RWPE2 (cell line): Measurements from ENCODE around the gene PTGDR2.
"Not testable (repeated sequence)": the region's sequence is repeated elsewhere in the genome, so short reads cannot be mapped to it uniquely, and the experiment has no call there.

Source experiments
- ATAC-seq: fragments of 200-7000 bp; cut with Tn5 transposase; 3 replicates; pipeline ENCODE4 v1.9.1; 2021; ENCODE audit warnings: low read depth
- DNase-seq: peaks from one replicate; pipeline ENCODE4 v3.0.0-alpha.2; 2020; ENCODE audit warnings: low spot score
- H3K27ac ChIP-seq: fragments of 450-650 bp; 2 replicates; pipeline ENCODE4 v1.5.1; 2017; ENCODE audit warnings: mild to moderate bottlenecking; ENCODE audit not compliant: poor library complexity, severe bottlenecking
- H3K27me3 ChIP-seq: fragments of 250-450 bp; sonication (Bioruptor Pico); 2 replicates; pipeline ENCODE4 v1.5.1; 2021; ENCODE audit warnings: mild to moderate bottlenecking, moderate library complexity; ENCODE audit not compliant: insufficient read depth, poor library complexity, severe bottlenecking
- H3K36me3 ChIP-seq: fragments of 250-450 bp; sonication (Bioruptor Pico); 2 replicates; pipeline ENCODE4 v1.5.1; 2020; ENCODE audit warnings: low read depth, mild to moderate bottlenecking, moderate library complexity
- H3K4me1 ChIP-seq: fragments of 250-450 bp; sonication (Bioruptor Pico); 2 replicates; pipeline ENCODE4 v1.5.1; 2021; ENCODE audit warnings: mild to moderate bottlenecking, moderate library complexity; ENCODE audit not compliant: insufficient read depth, poor library complexity, severe bottlenecking
- H3K4me3 ChIP-seq: fragments of 250-450 bp; sonication (Bioruptor Pico); 2 replicates; pipeline ENCODE4 v1.5.1; 2021; ENCODE audit warnings: mild to moderate bottlenecking, moderate library complexity; ENCODE audit not compliant: severe bottlenecking
- H3K9me3 ChIP-seq: fragments of 250-450 bp; sonication (Bioruptor Pico); 2 replicates; pipeline ENCODE4 v1.5.1; 2021; ENCODE audit warnings: mild to moderate bottlenecking, moderate library complexity; ENCODE audit not compliant: severe bottlenecking
- TF ChIP-seq, protein P1 (sequence below): fragments of 450-650 bp; IDR thresholded peaks from one replicate; pipeline ENCODE4 v1.5.1; 2017; ENCODE audit warnings: mild to moderate bottlenecking, moderate library complexity; ENCODE audit not compliant: poor library complexity, severe bottlenecking

Gene PTGDR2

DNA sequence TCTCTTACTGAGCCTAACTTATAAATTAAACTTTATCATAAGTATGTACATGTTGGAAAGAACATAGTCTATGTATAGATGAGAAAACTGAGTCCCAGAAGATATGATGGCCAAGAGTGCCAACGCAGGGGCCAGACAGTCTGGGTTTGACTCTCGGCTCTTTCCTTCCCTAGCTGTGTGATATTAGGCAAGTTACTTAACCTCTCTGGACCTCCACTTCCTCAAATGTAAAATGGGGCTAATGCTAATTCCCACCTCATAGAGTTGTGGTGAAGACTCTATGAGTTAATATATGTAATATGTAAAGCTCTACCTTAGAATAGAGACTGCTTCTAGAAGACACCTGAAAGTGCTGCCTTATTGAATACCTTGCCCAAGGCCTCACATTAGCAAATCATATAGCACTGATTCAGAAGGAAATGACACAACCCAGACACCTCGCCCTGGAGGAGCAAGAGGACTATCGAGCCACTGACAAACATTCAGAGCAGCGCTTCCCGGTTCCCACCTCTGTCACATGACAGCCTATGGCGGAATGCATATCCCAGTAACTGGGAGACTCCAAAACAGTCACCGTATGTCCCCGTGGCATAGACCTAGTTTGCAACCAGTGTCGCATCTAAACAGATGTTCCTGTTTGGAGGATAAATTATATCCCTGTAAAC is 25.1 kb downstream of the PTGDR2 start:
- Histone ChIP-seq H3K4me3 (no peak overlapping the region), H3K9me3 (no peaks in the 10 kb centered on the region), H3K27me3 (no peaks in the 10 kb centered on the region), H3K27ac (no peak overlapping the region), H3K4me1 (peaks cover 4% of the 10 kb centered on the region), H3K36me3 (no peaks in the 10 kb centered on the region)
- ATAC-seq (peak; percentile 78), DNase-seq (no peak)
- TF ChIP-seq, protein P1, sequence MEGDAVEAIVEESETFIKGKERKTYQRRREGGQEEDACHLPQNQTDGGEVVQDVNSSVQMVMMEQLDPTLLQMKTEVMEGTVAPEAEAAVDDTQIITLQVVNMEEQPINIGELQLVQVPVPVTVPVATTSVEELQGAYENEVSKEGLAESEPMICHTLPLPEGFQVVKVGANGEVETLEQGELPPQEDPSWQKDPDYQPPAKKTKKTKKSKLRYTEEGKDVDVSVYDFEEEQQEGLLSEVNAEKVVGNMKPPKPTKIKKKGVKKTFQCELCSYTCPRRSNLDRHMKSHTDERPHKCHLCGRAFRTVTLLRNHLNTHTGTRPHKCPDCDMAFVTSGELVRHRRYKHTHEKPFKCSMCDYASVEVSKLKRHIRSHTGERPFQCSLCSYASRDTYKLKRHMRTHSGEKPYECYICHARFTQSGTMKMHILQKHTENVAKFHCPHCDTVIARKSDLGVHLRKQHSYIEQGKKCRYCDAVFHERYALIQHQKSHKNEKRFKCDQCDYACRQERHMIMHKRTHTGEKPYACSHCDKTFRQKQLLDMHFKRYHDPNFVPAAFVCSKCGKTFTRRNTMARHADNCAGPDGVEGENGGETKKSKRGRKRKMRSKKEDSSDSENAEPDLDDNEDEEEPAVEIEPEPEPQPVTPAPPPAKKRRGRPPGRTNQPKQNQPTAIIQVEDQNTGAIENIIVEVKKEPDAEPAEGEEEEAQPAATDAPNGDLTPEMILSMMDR = no peak

DNA sequence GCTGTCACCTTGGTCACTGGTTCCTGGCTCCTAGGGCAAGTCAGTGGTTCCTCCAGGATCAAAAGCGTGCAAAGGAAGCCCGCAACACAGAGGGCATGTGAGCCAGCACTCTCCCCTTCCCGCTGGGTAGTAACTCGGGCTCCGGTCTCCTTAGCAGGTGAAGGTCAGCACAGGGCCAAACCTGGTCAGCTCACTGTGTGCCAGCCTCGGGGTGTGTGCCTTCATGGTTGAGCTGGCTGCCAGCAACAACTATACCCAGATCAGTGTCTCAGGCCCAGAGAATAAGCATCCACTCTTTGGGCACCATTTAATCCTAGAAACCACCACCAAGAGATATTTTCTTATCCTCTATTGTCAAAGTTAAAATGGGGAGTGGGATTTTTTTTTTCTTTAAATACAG is 30.0 kb downstream of the PTGDR2 start:
- H3K4me1 ChIP-seq = no peaks in the 10 kb centered on the region
- H3K4me3 ChIP-seq = no peak overlapping the region
- no peaks in the 10 kb centered on the region for H3K9me3 ChIP-seq
- no peaks in the 10 kb centered on the region for H3K36me3 ChIP-seq
- no peak for DNase-seq
- no peak overlapping the region for H3K27ac ChIP-seq
- no peak for ATAC-seq
- TF ChIP-seq, protein P1 = no peak
- no peaks in the 10 kb centered on the region for H3K27me3 ChIP-seq

DNA sequence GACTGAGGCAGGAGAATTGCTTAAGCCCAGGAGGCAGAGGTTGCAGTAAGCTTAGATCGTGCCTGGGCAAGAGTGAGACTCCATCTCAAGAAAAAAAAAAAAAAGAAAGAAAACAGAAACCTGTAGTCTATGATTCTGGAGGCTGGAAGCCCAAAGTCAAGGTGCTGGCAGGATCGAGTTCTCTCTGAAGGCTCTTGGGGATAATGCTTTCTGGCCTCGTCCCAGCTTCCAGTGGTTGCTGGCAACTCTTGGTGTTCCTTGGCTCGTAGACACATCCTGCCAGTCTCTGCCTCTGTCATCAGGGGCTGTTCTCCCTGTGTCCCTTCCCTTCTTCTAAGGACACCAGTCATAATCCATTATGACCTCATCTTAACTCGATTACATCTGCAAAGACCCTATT is 30.6 kb downstream of the PTGDR2 start:
- H3K36me3 ChIP-seq = no peaks in the 10 kb centered on the region

DNA sequence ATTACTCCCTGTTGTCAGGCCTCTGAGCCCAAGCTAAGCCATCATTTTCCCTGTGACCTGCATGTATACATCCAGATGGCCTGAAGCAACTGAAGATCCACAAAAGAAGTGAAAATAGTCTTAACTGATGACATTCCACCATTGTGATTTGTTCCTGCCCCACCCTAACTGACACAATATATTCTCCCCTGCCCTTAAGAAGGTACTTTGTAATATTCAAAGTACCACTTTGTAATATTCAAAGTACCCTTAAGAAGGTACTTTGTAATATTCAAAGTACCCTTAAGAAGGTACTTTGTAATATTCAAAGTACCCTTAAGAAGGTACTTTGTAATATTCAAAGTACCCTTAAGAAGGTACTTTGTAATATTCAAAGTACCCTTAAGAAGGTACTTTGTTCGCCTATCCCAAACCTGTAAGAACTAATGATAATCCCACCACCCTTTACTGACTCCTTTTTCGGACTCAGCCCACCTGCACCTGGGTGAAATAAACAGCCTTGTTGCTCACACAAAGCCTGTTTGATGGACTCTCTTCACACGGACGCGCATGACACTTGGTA is 31.9 kb downstream of the PTGDR2 start:
- not testable (repeated sequence) for DNase-seq, H3K4me1 ChIP-seq, H3K36me3 ChIP-seq, H3K27me3 ChIP-seq, ATAC-seq, H3K4me3 ChIP-seq, H3K27ac ChIP-seq, H3K9me3 ChIP-seq

More for the DNA sequence above, 30.6 kb downstream of the PTGDR2 start:
- no peaks in the 10 kb centered on the region for H3K9me3 ChIP-seq
- ATAC-seq (no peak), DNase-seq (no peak)
- no peaks in the 10 kb centered on the region for H3K27me3 ChIP-seq
- no peak overlapping the region for H3K4me3 ChIP-seq
- no peak overlapping the region for H3K27ac ChIP-seq
- TF ChIP-seq, protein P1 = no peak
- no peaks in the 10 kb centered on the region for H3K4me1 ChIP-seq

DNA sequence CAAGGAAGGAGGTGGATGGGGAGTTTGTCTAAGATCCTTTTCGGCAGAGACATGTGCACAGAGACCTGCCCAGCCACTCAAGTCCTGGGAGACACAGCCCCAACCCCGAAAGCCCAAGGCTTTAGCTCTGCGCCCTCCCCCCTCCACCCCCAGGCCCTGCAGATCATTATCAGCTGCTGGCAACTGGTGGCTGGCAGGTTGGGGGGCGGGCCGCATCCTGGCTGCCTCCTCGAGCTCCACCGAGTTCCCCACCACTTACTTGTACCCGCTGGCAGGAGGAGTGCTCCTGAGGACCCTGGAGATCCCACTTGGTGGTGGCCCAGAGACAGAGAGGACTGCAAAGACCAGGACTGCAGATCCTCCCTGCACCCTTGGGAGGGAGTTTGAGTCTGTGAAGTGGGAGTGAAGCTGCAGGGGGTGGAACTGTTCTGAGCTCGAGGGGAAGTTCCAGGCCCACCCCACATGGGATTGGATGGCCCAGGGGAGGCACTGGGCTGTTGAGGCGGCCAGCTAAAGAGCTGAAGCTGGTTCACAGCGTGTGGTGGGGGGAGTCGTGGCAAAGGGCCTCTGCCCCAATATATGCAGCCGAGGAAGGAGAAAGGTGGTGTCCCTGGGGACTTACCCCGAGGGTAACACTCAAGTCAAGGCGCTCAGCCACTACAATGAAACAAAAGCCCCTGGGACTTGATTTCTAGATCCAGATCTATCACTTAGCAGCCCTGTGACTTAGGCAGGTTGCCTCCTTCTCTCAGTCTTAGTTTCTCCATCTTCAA is 33.7 kb downstream of the PTGDR2 start:
- Histone ChIP-seq H3K36me3 (no peaks in the 10 kb centered on the region), H3K4me1 (no peaks in the 10 kb centered on the region), H3K9me3 (peaks cover under 1% of the 10 kb centered on the region), H3K4me3 (no peak overlapping the region), H3K27me3 (no peaks in the 10 kb centered on the region), H3K27ac (no peak overlapping the region)
- ATAC-seq (no peak), DNase-seq (no peak)
- TF ChIP-seq, protein P1 = no peak
